ENCODE results near the gene GIPR.

- TF ChIP-seq, protein P1, sequence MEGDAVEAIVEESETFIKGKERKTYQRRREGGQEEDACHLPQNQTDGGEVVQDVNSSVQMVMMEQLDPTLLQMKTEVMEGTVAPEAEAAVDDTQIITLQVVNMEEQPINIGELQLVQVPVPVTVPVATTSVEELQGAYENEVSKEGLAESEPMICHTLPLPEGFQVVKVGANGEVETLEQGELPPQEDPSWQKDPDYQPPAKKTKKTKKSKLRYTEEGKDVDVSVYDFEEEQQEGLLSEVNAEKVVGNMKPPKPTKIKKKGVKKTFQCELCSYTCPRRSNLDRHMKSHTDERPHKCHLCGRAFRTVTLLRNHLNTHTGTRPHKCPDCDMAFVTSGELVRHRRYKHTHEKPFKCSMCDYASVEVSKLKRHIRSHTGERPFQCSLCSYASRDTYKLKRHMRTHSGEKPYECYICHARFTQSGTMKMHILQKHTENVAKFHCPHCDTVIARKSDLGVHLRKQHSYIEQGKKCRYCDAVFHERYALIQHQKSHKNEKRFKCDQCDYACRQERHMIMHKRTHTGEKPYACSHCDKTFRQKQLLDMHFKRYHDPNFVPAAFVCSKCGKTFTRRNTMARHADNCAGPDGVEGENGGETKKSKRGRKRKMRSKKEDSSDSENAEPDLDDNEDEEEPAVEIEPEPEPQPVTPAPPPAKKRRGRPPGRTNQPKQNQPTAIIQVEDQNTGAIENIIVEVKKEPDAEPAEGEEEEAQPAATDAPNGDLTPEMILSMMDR (IDR thresholded peaks at IDR 0.05): no peak
- TF ChIP-seq POLR2A (IDR thresholded peaks at IDR 0.05): no peak
These were observed 35.4 kb upstream of the GIPR start for GRCh38 chr19:45632468-45633196.
